Fibroblast of lung (primary cell): ENCODE results near the gene LY9. TPM values are rescaled to one million over a fixed set of nuclear protein-coding genes. Genes with fewer than 3 reads are reported as not detected.

Experiments used
- DNase-seq, 2 donors: peaks; one replicate each; pipeline versions ENCODE4 v3.0.0 to v3.0.0-alpha.2; 2010; ENCODE audit warnings: low read depth in 2 of 2
- H2AFZ ChIP-seq: 2 replicates; pipeline ENCODE4 v1.5.1; 2012; ENCODE audit warnings: low read length, control low read depth, inconsistent platforms
- H3K27ac ChIP-seq: 2 replicates; pipeline ENCODE4 v1.5.1; 2011; ENCODE audit warnings: low read length, control low read depth; ENCODE audit not compliant: insufficient read depth
- H3K27me3 ChIP-seq: 2 replicates; pipeline ENCODE4 v1.5.1; 2011; ENCODE audit warnings: mild to moderate bottlenecking, low read length; ENCODE audit not compliant: control insufficient read depth, insufficient read depth
- H3K36me3 ChIP-seq: 2 replicates; pipeline ENCODE4 v1.5.1; 2011; ENCODE audit warnings: low read length; ENCODE audit not compliant: control insufficient read depth, insufficient read depth
- H3K4me1 ChIP-seq: 2 replicates; pipeline ENCODE4 v1.5.1; 2011; ENCODE audit warnings: low read length; ENCODE audit not compliant: control insufficient read depth, insufficient read depth; ENCODE audit errors: extremely low read depth
- H3K4me2 ChIP-seq: 2 replicates; pipeline ENCODE4 v1.5.1; 2011; ENCODE audit warnings: low read length, control low read depth; ENCODE audit not compliant: insufficient read depth; ENCODE audit errors: extremely low read depth
- H3K4me3 ChIP-seq, 4 experiments: fragments of 200-600 bp in 1 of 4; sonication (generic) in 1 of 4; replicated peaks in 1 of 4; 2 replicates each; pipeline ENCODE4 v1.5.1; 2011 to 2016; ENCODE audit warnings: low read length in 4 of 4, low read depth in 3 of 4, mild to moderate bottlenecking in 3 of 4, control low read depth in 2 of 4, inconsistent platforms in 1 of 4, mixed read lengths in 1 of 4; ENCODE audit not compliant: insufficient read depth in 1 of 4; ENCODE audit errors: control extremely low read depth in 1 of 4
- H3K79me2 ChIP-seq: 2 replicates; pipeline ENCODE4 v1.5.1; 2012; ENCODE audit warnings: mild to moderate bottlenecking, low read length, inconsistent platforms; ENCODE audit not compliant: control insufficient read depth, insufficient read depth
- H3K9ac ChIP-seq: 2 replicates; pipeline ENCODE4 v1.5.1; 2011; ENCODE audit warnings: mild to moderate bottlenecking, low read length, control low read depth; ENCODE audit not compliant: insufficient read depth
- H3K9me3 ChIP-seq: 2 replicates; pipeline ENCODE4 v1.5.1; 2012; ENCODE audit warnings: low read depth, low read length; ENCODE audit not compliant: control insufficient read depth, insufficient read depth
- H4K20me1 ChIP-seq: 2 replicates; pipeline ENCODE4 v1.5.1; 2011; ENCODE audit warnings: low read length; ENCODE audit not compliant: control insufficient read depth, insufficient read depth; ENCODE audit errors: extremely low read depth
- CTCF ChIP-seq, 2 donors: IDR thresholded peaks in 1 of 2; conservative IDR thresholded peaks in 1 of 2; 1 replicate in 1 of 2; 2 replicates in 1 of 2; pipeline ENCODE4 v1.5.1; 2011 to 2012; ENCODE audit warnings: low read length in 2 of 2, control low read depth in 1 of 2, inconsistent platforms in 1 of 2, low read depth in 1 of 2, mild to moderate bottlenecking in 1 of 2
- EZH2 ChIP-seq: IDR thresholded peaks from 2 replicates; pipeline ENCODE4 v1.5.1; 2012; ENCODE audit warnings: low read length, control low read depth, mild to moderate bottlenecking; ENCODE audit errors: missing control alignments
- polyA plus RNA-seq, 2 donors: library from polyadenylated mRNA; depleted of rRNA in 1 of 2; stranded (reverse) in 1 of 2; unstranded in 1 of 2; fragments of >200 nt; gene quantifications; 2 replicates each; pipeline ENCODE4 v1.2.1, GENCODE V29; 2011 to 2012; ENCODE audit warnings: missing spikeins in 1 of 2
- total RNA-seq: library from RNA; depleted of rRNA; stranded (reverse); fragments of >200 nt; gene quantifications from 2 replicates; pipeline ENCODE4 v1.2.1, GENCODE V29; 2014

The LY9 gene
- total and polyA plus RNA-seq, 2 donors (not counting 1 experiment from before 2014, with no cell fraction given) = not detected

GRCh38 chr1:160758521-160758920, 37.5 kb upstream of the LY9 start:
- no peak for TF ChIP-seq EZH2
- TF ChIP-seq CTCF (conservative IDR thresholded peaks at IDR 0.05 in 1 of 2, IDR thresholded peaks at IDR 0.05 in 1 of 2; ENCODE audit: low read depth in 1 of 2, low read length in 2 of 2) = no peak
- Histone ChIP-seq H3K9me3 (no peaks in the 10 kb centered on the region), H2AFZ (no peak overlapping the region), H3K36me3 (no peaks in the 10 kb centered on the region), H3K79me2 (no peaks in the 10 kb centered on the region), H3K4me2 (no peak overlapping the region), H3K27ac (no peak overlapping the region), H3K4me3 (no peak overlapping the region), H4K20me1 (no peaks in the 10 kb centered on the region), H3K4me1 (no peaks in the 10 kb centered on the region), H3K9ac (no peak overlapping the region), H3K27me3 (no peaks in the 10 kb centered on the region)
- no peak for DNase-seq

GRCh38 chr1:160759740-160760139, 36.2 kb upstream of the LY9 start:
- Histone ChIP-seq H4K20me1 (no peaks in the 10 kb centered on the region), H3K4me2 (no peak overlapping the region), H3K27me3 (no peaks in the 10 kb centered on the region), H3K9ac (no peak overlapping the region), H3K9me3 (no peaks in the 10 kb centered on the region), H3K79me2 (no peaks in the 10 kb centered on the region), H3K27ac (no peak overlapping the region), H3K4me3 (no peak overlapping the region), H3K36me3 (no peaks in the 10 kb centered on the region), H3K4me1 (no peaks in the 10 kb centered on the region), H2AFZ (no peak overlapping the region)
- TF ChIP-seq CTCF (conservative IDR thresholded peaks at IDR 0.05 in 1 of 2, IDR thresholded peaks at IDR 0.05 in 1 of 2; ENCODE audit: low read depth in 1 of 2, low read length in 2 of 2) (no peak), EZH2 (no peak)
- DNase-seq = no peak

- Histone ChIP-seq H3K27me3 (no peaks in the 10 kb centered on the region), H3K9me3 (no peaks in the 10 kb centered on the region), H3K27ac (no peak overlapping the region), H3K4me3 (no peak overlapping the region), H3K4me2 (no peak overlapping the region), H3K79me2 (no peaks in the 10 kb centered on the region), H4K20me1 (no peaks in the 10 kb centered on the region), H2AFZ (no peak overlapping the region), H3K9ac (no peak overlapping the region), H3K4me1 (no peaks in the 10 kb centered on the region), H3K36me3 (no peaks in the 10 kb centered on the region)
- TF ChIP-seq EZH2 (no peak), CTCF (conservative IDR thresholded peaks at IDR 0.05 in 1 of 2, IDR thresholded peaks at IDR 0.05 in 1 of 2; ENCODE audit: low read depth in 1 of 2, low read length in 2 of 2) (no peak)
- DNase-seq = no peak
Measured at GRCh38 chr1:160761046-160761445, 34.9 kb upstream of the LY9 start.
